ENCODE data around the gene RASGRF2.

DNA sequence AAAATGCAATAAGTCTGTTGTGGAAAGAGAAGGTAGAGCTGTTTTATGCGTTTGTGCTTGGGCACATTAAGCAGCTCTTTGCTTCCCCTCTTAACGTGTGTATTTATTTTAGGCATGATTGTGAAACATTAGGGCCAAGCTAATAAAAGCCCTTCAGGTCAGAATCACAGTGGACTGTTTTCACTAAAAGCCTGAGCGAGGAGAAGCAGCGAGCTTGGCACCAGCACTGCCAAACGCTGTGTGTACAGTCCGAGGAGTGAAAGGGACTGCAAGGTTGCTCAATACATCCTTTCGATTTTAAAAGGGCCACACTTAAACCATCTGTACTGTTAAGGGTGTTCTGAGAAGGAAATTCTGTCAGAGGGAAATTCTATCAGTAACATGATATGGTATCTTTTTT, 165.8 kb downstream of the RASGRF2 start:
- TF ChIP-seq CTCF (IDR thresholded peaks at IDR 0.05), result no peak
- no peak for TF ChIP-seq SMC3 (IDR thresholded peaks at IDR 0.05)
- TF ChIP-seq HOXA7 (CRISPR knock-in tag; IDR thresholded peaks at IDR 0.05), result no peak
- TF ChIP-seq, protein P1, sequence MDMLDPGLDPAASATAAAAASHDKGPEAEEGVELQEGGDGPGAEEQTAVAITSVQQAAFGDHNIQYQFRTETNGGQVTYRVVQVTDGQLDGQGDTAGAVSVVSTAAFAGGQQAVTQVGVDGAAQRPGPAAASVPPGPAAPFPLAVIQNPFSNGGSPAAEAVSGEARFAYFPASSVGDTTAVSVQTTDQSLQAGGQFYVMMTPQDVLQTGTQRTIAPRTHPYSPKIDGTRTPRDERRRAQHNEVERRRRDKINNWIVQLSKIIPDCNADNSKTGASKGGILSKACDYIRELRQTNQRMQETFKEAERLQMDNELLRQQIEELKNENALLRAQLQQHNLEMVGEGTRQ (IDR thresholded peaks at IDR 0.05), result no peak
- TF ChIP-seq, protein P2, sequence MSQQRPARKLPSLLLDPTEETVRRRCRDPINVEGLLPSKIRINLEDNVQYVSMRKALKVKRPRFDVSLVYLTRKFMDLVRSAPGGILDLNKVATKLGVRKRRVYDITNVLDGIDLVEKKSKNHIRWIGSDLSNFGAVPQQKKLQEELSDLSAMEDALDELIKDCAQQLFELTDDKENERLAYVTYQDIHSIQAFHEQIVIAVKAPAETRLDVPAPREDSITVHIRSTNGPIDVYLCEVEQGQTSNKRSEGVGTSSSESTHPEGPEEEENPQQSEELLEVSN (IDR thresholded peaks at IDR 0.05; ENCODE audit: borderline replicate concordance, low read depth), result no peak
- TF ChIP-seq BHLHE40 (IDR thresholded peaks at IDR 0.05; ENCODE audit: low read depth, low read length), result no peak
- TF ChIP-seq EHMT2 (IDR thresholded peaks at IDR 0.05; ENCODE audit: low read depth), result no peak
- no peak for TF ChIP-seq CBX2 (IDR thresholded peaks at IDR 0.05; ENCODE audit: borderline replicate concordance, low read depth)
- TF ChIP-seq RARB (CRISPR knock-in tag; IDR thresholded peaks at IDR 0.05), result no peak
- TF ChIP-seq RNF2 (IDR thresholded peaks at IDR 0.05; ENCODE audit: borderline replicate concordance, low read depth), result no peak
- no peak for TF ChIP-seq POLR2AphosphoS2 (conservative IDR thresholded peaks at IDR 0.05; ENCODE audit: low read length)
- TF ChIP-seq, protein P3, sequence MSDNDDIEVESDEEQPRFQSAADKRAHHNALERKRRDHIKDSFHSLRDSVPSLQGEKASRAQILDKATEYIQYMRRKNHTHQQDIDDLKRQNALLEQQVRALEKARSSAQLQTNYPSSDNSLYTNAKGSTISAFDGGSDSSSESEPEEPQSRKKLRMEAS (IDR thresholded peaks at IDR 0.05), result no peak

All from A549 (cell line).